ENCODE data around the gene AVPR2.
A peak's percentile ranks its signal among the peaks of the same experiment; 100 is the strongest.

Gene AVPR2

DNA sequence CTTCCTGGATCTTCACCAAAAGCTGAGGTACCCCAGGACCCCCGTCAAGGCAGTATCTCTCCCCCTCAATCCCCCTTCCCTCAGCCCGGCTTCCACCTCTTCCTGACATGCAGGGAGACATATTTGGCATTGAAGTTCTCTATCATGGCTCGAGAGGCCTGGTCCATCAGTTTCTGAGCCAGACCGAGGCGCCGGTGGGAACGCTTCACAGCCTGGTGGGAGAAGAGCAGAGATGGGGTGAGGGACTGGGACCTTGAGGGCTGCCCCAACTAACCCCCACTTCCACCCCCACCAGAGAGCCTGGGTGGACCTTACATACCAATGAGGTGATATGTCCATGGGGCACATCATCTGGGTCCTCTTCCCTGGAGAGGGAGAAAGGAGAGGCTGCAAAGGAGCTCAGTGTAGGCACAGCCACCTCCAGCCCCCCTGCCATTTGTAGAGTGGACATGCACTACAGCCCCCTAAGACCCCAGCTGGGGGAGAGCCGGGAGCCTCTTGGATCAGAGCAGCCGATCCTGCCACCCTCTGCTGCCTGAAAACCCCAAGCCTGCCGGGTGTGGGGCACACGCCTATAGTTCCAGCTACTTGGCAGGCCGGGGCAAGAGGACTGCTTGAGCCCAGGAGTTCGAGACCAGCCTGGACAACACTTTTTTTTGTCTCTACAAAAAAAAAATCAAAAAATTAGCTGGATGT lies 27.9 kb downstream of the AVPR2 start:
- no peak overlapping the region for H3K4me3 ChIP-seq (ENCODE audit: low read length)
- no peak for TF ChIP-seq ZNF274 (IDR thresholded peaks at IDR 0.05; ENCODE audit: low read depth, low read length)

DNA sequence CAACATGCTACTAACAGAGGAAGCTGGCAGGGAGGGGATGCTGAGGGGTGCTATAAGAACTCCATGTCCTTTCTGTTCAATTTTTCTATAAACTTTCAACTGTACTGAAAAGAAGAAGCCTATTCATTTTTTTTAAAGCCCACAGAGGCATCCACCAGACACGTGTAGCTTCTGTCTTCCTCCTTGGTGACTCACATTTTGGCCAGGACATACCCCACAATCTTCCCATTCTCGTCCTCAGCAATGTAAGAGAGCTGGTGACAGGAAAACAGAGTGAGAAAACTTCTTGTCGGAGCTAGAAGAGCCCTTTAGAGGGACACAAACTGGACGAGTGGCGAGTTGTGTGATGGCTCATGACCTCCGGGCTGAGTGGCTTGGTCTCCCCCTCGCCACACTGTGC lies 29.3 kb downstream of the AVPR2 start:
- peak overlapping the region; percentile 65 for H3K4me3 ChIP-seq (ENCODE audit: low read length)
- no peak for TF ChIP-seq ZNF274 (IDR thresholded peaks at IDR 0.05; ENCODE audit: low read depth, low read length)

DNA sequence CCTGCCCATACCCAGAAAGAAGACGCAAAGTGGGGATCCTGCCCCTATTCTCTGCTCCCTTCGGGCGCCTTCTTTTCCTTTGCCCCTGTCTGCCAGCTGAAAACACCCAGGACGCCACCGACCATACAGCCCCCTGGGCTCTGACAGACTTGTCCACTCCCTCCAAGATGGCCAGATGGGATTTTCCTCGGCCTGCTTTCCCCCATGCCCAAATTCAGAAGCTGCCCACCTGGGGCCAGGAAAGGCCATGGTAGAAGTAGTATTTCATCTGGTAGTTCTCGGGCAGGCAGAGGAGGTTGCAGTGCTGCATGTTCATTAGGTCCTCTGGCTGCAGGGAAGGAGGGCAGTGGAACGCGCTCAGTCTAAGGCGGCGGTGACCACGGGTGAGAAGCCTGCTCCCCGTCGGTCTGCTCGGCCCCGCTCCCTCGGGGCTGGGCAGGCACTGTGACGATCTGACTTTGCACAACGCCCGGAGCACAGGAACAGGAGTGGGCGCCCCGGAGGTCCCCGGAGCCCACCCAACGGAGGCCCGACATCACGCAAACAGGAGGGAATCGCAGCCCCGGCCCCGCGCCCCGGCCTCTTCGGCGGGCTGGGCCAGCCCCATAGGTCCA lies 29.8 kb downstream of the AVPR2 start:
- TF ChIP-seq ZNF274 (IDR thresholded peaks at IDR 0.05; ENCODE audit: low read depth, low read length): no peak
- H3K4me3 ChIP-seq (ENCODE audit: low read length): peak overlapping the region; percentile 65

DNA sequence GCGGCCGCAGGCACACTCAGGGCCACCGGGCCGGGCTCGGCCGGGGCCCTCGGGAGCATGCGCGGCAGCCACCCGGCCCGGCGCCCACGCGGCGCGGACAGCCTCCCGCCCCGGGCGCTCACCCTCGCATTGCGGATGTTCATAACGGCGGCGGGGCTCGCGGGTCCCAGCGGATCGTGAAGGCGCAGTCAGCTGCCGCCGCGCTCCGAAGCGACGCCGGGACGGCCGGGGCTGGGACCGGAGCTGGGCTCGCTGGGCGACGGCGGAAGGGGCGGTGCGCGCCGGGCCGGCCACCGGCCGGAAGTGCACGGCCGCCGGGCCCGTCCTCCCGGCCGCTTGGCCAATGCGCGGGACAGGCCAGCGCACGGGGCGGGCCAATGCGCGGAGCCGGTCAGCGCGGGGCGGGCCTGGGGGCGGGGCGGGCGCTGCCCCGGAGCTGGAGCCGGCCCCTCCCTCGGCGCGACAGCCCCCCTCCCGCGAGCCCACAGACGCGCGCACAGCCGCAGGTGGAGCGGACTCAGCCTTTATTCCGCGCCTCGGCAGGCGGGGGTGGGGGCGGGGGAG lies 30.4 kb downstream of the AVPR2 start, which contains the start of gene NAA10:
TSS of gene NAA10 (minus strand) at position 276 of the 564 bp plus-strand sequence. CDS start at position 143, 133 bp downstream.
- no peak for TF ChIP-seq ZNF274 (IDR thresholded peaks at IDR 0.05; ENCODE audit: low read depth, low read length)
- H3K4me3 ChIP-seq (ENCODE audit: low read length): peak within 1 kb of the TSS; percentile 65

GRCh38 chrX:153935326-153935851 lies 30.9 kb downstream of the AVPR2 start:
- TF ChIP-seq ZNF274 (IDR thresholded peaks at IDR 0.05; ENCODE audit: low read depth, low read length): no peak
- peak overlapping the region; percentile 48; the same call in 1 of the 2 replicates for H3K4me3 ChIP-seq (ENCODE audit: low read length)

- no peak for TF ChIP-seq ZNF274 (IDR thresholded peaks at IDR 0.05; ENCODE audit: low read depth, low read length)
- no peak overlapping the region for H3K4me3 ChIP-seq (ENCODE audit: low read length)
These were observed 32.6 kb downstream of the AVPR2 start for GRCh38 chrX:153937056-153937455.

- TF ChIP-seq ZNF274 (IDR thresholded peaks at IDR 0.05; ENCODE audit: low read depth, low read length): no peak
These were observed 33.8 kb downstream of the AVPR2 start for GRCh38 chrX:153938226-153938786.

GRCh38 chrX:153939573-153939972 lies 35.1 kb downstream of the AVPR2 start:
- no peak overlapping the region for H3K4me3 ChIP-seq (ENCODE audit: low read length)
- no peak for TF ChIP-seq ZNF274 (IDR thresholded peaks at IDR 0.05; ENCODE audit: low read depth, low read length)

More at GRCh38 chrX:153938226-153938786, 33.8 kb downstream of the AVPR2 start:
- no peak overlapping the region for H3K4me3 ChIP-seq (ENCODE audit: low read length)

- no peak overlapping the region for H3K4me3 ChIP-seq (ENCODE audit: low read length)
- TF ChIP-seq ZNF274 (IDR thresholded peaks at IDR 0.05; ENCODE audit: low read depth, low read length): no peak
These were observed 37.1 kb downstream of the AVPR2 start for GRCh38 chrX:153941336-153942252.

DNA sequence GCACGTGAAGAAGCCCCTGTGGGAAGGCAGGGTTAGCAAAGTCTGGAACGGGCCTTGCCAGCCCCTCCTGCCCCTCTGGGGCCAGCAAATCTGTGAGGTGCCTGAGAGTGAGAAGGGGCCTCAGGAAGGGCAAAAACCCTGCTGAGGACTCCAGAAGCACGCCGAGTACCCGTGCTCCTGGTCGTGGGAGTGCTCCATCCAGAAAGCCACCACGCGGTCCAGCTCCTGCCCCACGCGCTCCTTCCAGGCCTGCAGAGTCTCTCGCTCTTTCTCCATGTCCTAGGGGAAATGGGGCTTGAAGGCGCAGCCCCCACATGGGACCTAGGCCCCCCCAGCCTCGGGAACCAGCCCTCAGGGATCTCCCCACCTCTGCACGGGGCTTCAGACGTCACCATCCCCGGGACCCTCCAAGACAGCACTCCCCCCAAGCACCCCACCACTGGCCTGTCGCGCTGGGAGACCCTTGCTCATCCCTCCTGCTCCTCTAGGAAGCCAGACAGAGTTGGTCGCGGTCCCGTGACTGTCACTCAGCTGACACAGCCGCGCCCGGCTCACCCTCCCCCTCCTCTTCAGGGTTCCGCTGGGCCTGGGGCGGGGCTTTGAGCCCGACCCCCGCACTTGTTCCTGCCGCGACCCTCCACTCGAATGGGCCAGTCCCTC lies 39.8 kb downstream of the AVPR2 start, which contains the start of gene RENBP:
TSS of gene RENBP (minus strand) at position 504 of the 660 bp plus-strand sequence. CDS start at position 471, 33 bp downstream.
- H3K4me3 ChIP-seq (ENCODE audit: low read length): no peak within 1 kb of the TSS; the same call in 1 of the 2 replicates
- no peak for TF ChIP-seq ZNF274 (IDR thresholded peaks at IDR 0.05; ENCODE audit: low read depth, low read length)

GRCh38 chrX:153944800-153945150 lies 40.3 kb downstream of the AVPR2 start:
- TF ChIP-seq ZNF274 (IDR thresholded peaks at IDR 0.05; ENCODE audit: low read depth, low read length): no peak

DNA sequence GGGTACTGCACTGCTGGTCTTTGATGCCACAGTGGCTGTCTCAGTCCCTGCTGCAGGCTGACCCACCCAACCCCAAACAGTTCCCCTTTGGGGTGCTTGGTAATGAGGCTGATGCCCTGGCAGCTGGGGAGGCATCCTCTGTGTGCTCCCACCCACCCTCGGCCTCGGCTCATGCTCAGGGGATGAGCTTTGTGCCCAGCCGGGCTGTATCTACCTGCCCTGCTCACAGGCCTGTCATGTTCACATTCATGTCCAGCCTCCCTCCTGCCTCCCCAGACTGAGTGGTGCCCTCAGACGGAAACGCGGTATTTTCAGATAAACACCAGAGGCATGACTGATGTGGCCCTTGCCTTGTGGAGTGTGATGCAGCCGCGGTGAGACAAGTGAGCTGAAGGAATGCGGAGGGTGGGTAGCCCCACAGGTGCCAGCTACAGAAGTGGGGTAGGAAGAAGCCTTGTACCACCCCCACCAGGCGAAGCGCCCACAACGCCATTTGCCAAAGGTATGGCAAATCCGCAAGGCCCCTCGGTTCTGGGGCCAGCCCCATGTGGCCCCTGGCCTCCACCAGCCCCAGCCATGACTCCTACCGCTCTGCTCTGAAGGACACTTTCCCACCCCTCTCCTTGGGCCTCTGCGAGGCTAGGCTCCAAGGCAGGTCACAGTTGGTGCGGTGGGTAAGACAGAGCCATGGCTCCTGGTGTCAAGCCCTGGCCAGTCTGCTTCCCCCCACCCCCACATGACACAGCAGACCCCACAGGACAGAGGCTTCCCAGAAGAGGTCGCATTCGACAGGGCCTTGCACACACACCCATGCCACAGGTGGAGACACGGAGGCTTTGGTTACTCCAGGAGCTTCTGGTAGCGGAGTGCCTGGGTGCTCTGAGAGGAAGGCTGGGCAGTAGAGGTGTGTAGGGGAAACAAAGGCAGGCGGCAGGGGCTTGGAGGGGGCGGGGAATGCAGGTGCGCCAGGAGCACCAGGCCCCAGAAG lies 41.8 kb downstream of the AVPR2 start:
- no peak for TF ChIP-seq ZNF274 (IDR thresholded peaks at IDR 0.05; ENCODE audit: low read depth, low read length)
- H3K4me3 ChIP-seq (ENCODE audit: low read length): no peak overlapping the region

More at GRCh38 chrX:153944800-153945150, 40.3 kb downstream of the AVPR2 start:
- H3K4me3 ChIP-seq (ENCODE audit: low read length): no peak overlapping the region

All from GM08714 (cell line).